Measurements from ENCODE around the gene TSC22D3.
A peak's percentile ranks its signal among the peaks of the same experiment; 100 is the strongest.
"Not testable (repeated sequence)": the region's sequence is repeated elsewhere in the genome, so short reads cannot be mapped to it uniquely, and the experiment has no call there.

Gene TSC22D3

GRCh38 chrX:107775734-107776511 is at the start of gene TSC22D3:
Gene TSC22D3 (minus strand): TSS chrX:107775787. CDS start chrX:107775419, 368 bp downstream.
- peak; percentile 18 to 33 for DNase-seq (ENCODE audit: low read depth in 2 of 2)

- no peak for DNase-seq (ENCODE audit: low read depth in 2 of 2)
Observed at GRCh38 chrX:107823456-107823855, 47.9 kb upstream of the TSC22D3 start.

- DNase-seq (ENCODE audit: low read depth in 2 of 2) = no peak
Observed at GRCh38 chrX:107823042-107823441, 47.5 kb upstream of the TSC22D3 start.

GRCh38 chrX:107818900-107819521 is 43.4 kb upstream of the TSC22D3 start:
- DNase-seq (ENCODE audit: low read depth in 2 of 2) = no peak

GRCh38 chrX:107810053-107810452 is 34.5 kb upstream of the TSC22D3 start:
- DNase-seq (ENCODE audit: low read depth in 2 of 2) = not testable (repeated sequence)

GRCh38 chrX:107805179-107805578 is 29.6 kb upstream of the TSC22D3 start:
- DNase-seq (ENCODE audit: low read depth in 2 of 2) = no peak

- DNase-seq (ENCODE audit: low read depth in 2 of 2) = no peak
Observed at GRCh38 chrX:107804427-107804826, 28.8 kb upstream of the TSC22D3 start.

- DNase-seq (ENCODE audit: low read depth in 2 of 2) = no peak
Observed at GRCh38 chrX:107787827-107788226, 12.2 kb upstream of the TSC22D3 start.

GRCh38 chrX:107780525-107780924 is 4.9 kb upstream of the TSC22D3 start:
- no peak for DNase-seq (ENCODE audit: low read depth in 2 of 2)

- DNase-seq (ENCODE audit: low read depth in 2 of 2) = no peak
Observed at GRCh38 chrX:107777536-107777832, 1.9 kb upstream of the TSC22D3 start, which contains the start of gene NCBP2L. Gene NCBP2L (plus strand): TSS chrX:107777733. CDS start chrX:107794221, 16,488 bp downstream.

GRCh38 chrX:107776649-107777535 is 1.3 kb upstream of the TSC22D3 start:
- DNase-seq (ENCODE audit: low read depth in 2 of 2) = peak; percentile 55 to 71

GRCh38 chrX:107775000-107775733 is 420 bp downstream of the TSC22D3 start:
- DNase-seq (ENCODE audit: low read depth in 2 of 2) = no peak

- no peak for DNase-seq (ENCODE audit: low read depth in 2 of 2)
Observed at GRCh38 chrX:107773906-107774435, 1.6 kb downstream of the TSC22D3 start.

- DNase-seq (ENCODE audit: low read depth in 2 of 2) = no peak
Observed at GRCh38 chrX:107773206-107773605, 2.4 kb downstream of the TSC22D3 start.

- no peak for DNase-seq (ENCODE audit: low read depth in 2 of 2)
Observed at GRCh38 chrX:107769581-107770317, 5.8 kb downstream of the TSC22D3 start.

GRCh38 chrX:107768051-107768450 is 7.5 kb downstream of the TSC22D3 start:
- DNase-seq (ENCODE audit: low read depth in 2 of 2) = no peak

GRCh38 chrX:107766470-107767150 is 9.0 kb downstream of the TSC22D3 start:
- no peak for DNase-seq (ENCODE audit: low read depth in 2 of 2)

- no peak for DNase-seq (ENCODE audit: low read depth in 2 of 2)
Observed at GRCh38 chrX:107764845-107765608, 10.6 kb downstream of the TSC22D3 start.

GRCh38 chrX:107763647-107764046 is 11.9 kb downstream of the TSC22D3 start:
- no peak for DNase-seq (ENCODE audit: low read depth in 2 of 2)
